C4-2B (cell line): ENCODE measurements around the gene COL4A2.

Experiments
- H3K27ac ChIP-seq: fragments of 450-650 bp; 2 replicates; pipeline ENCODE4 v1.5.1; 2017
- CTCF ChIP-seq: fragments of 450-650 bp; conservative IDR thresholded peaks from 2 replicates; pipeline ENCODE4 v1.5.1; 2017; ENCODE audit warnings: mild to moderate bottlenecking
- ZFX ChIP-seq: fragments of 450-650 bp; IDR thresholded peaks from 2 replicates; pipeline ENCODE4 v1.6.1; 2017

COL4A2 gene

GRCh38 chr13:110539894-110540293, 232.8 kb downstream of the COL4A2 start:
- no peak overlapping the region for H3K27ac ChIP-seq
- TF ChIP-seq ZFX: no peak
- no peak for TF ChIP-seq CTCF

- H3K27ac ChIP-seq: peak overlapping the region; percentile 85
- TF ChIP-seq ZFX (no peak), CTCF (no peak)
These were observed 233.9 kb downstream of the COL4A2 start for GRCh38 chr13:110540871-110541525.

DNA sequence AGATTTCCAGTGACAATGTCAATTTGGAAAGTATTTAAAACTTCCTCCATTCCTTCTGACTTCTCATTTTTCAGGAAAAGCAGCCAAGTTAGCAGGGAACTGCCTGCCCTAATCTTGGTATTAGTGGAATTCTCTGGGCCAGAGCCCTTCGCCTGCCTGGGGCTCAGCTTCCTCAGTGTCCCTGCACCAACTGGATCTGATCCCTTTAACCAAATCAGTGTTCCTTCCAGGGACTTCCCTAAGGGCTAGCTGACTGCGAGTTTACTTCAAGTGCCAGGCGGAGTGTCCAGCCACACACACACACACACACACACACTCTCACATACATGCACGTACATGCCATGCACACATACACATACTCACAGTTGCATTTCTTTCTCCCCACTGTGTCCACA, 234.4 kb downstream of the COL4A2 start:
- TF ChIP-seq ZFX (no peak), CTCF (no peak)
- peak overlapping the region; percentile 85 for H3K27ac ChIP-seq

DNA sequence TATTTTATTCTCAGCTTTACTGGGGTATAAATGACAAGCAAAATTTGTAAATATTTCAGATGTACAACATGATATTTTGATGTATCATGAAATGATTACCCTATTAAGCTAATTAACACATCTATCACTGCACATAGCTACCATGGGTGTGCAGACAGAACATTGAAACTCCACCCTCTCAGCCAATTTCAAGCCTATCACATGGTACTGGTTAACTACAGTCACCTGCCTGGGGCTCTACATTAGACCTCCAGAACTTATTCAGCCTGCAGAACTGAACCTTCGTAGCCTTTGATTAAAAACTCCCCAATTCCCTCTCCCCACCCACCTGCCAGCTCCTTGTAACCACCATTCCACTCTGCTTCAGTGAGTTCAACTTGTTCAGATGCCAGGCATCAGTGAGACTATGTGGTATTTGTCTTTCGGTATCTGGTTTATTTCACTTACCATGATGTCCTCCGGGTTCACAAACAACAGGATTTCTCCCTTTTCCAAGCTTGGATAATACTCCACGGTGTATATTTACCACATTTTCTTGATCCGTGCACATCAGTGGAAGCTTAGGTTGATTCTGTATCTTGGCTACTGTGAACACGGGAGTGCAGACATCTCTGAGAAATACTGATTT, 235.2 kb downstream of the COL4A2 start:
- TF ChIP-seq ZFX (no peak), CTCF (no peak)
- peak overlapping the region; percentile 85; the same call in 1 of the 2 replicates for H3K27ac ChIP-seq

- no peak for TF ChIP-seq CTCF
- no peak overlapping the region for H3K27ac ChIP-seq
These were observed 239.3 kb downstream of the COL4A2 start for GRCh38 chr13:110546378-110546777.

GRCh38 chr13:110546926-110547325, 239.8 kb downstream of the COL4A2 start:
- H3K27ac ChIP-seq: no peak overlapping the region
- TF ChIP-seq ZFX (no peak), CTCF (no peak)

DNA sequence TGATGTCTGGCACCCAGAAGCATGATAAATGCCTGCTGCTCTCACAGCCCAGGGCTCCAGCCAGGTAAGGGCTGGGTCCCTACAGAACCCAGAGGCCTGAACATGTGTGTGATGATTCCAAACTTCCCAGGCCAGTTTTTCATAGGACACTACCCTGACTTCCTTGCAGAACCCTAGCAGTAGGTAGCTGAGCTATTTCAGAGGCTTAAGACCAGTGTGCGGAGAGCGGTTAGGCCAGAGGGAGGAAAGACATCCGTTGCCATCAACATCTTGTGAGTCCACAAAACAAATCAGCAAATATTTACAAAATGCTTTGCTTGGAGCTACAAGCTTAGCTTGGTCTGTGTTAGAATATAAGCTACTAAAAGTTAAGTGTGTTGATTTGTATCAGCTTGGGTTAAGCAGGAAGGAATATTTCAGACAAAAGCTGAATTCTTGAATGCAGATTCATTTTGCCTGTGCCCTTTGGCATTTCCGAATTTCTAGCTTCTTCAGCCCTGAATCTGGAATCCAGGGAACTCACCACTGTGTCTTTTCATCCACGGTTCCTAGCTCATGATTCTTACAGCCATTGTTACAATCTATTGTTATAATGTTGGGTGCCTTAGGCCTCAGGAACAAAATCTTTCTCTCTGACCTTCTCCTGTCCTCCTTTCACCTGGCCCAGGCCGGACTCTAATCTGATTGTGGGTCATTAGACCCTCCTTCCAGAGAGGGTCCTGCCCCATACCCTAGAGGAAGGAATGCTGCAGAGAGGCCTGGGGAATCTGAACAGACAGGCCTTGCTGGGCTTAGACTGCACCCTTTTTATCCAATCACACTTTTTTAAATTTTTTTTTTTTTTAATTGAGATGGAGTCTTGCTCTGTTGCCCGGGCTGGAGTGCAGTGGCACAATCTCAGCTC, 242.1 kb downstream of the COL4A2 start:
- H3K27ac ChIP-seq: no peak overlapping the region; the same call in 1 of the 2 replicates
- TF ChIP-seq ZFX (no peak), CTCF (no peak)
